Measurements from ENCODE around the gene TGOLN2. TPM values are rescaled to one million over a fixed set of nuclear protein-coding genes. Genes with fewer than 3 reads are reported as not detected.
"Not testable (repeated sequence)": the region's sequence is repeated elsewhere in the genome, so short reads cannot be mapped to it uniquely, and the experiment has no call there.

Gene TGOLN2
- total RNA-seq, 1 experiment from 2014 or later = 86.1 TPM

GRCh38 chr2:85340034-85340892 lies 12.5 kb upstream of the TGOLN2 start:
- Histone ChIP-seq H3K79me2 (ENCODE audit: low read depth) (no peaks in the 10 kb centered on the region), H3K4me3 (no peak overlapping the region), H3K9me3 (ENCODE audit: insufficient read depth, low read depth) (no peaks in the 10 kb centered on the region), H3K4me2 (no peak overlapping the region), H3K4me1 (replicated peaks; ENCODE audit: insufficient read depth) (no peaks in the 10 kb centered on the region), H3K36me3 (ENCODE audit: low read depth) (no peaks in the 10 kb centered on the region), H4K20me1 (ENCODE audit: insufficient read depth) (0 out of 2 replicates have a peak, but pooled peaks cover 4% of the 10 kb centered on the region), H3F3A (ENCODE audit: insufficient read depth, low read depth) (peaks cover 10% of the 10 kb centered on the region; the same call in 1 of the 2 replicates), H3K9me2 (ENCODE audit: insufficient read depth) (no peaks in the 10 kb centered on the region), H2AFZ (no peak overlapping the region), H3K27me3 (ENCODE audit: insufficient read depth, low read depth) (no peaks in the 10 kb centered on the region), H3K27ac (no peak overlapping the region)
- TF ChIP-seq EZH2 (IDR thresholded peaks at IDR 0.05; ENCODE audit: low read depth) (no peak), CTCF (conservative IDR thresholded peaks at IDR 0.05) (no peak)
- intact Hi-C loops (cut with micrococcal nuclease; ENCODE audit: unreplicated experiment) = no loop called here
- ChIA-PET CTCF (no interaction called here), POLR2A (ENCODE audit: unreplicated experiment) (no interaction called here)
- BruUV-seq (replicated peaks) = no TSS peak
- DNase-seq = no peak

DNA sequence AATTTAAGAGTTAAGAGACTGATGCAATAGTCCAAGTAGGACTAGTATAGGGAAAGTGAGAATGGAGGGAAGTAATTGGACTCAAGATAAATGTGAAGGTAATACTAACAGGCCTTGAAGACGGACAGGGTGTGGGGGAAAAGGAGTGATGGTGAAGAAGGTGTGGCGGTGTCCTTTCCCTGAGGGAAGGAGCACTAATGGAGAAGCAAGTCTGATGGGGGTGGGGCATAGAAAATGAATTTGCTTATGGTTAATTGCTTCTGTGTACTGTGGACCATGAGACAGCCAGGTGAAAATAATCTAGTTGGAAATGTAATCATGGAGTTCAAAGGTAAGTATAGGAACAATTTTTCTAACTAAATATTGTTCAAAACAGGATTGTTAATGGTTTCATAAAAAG lies 7.1 kb upstream of the TGOLN2 start:
- Histone ChIP-seq H3K9me3 (ENCODE audit: insufficient read depth, low read depth) (no peaks in the 10 kb centered on the region), H3K4me3 (no peak overlapping the region), H3K4me1 (replicated peaks; ENCODE audit: insufficient read depth) (no peaks in the 10 kb centered on the region), H3K4me2 (no peak overlapping the region), H3K9me2 (ENCODE audit: insufficient read depth) (no peaks in the 10 kb centered on the region), H3K36me3 (ENCODE audit: low read depth) (no peaks in the 10 kb centered on the region), H3K79me2 (ENCODE audit: low read depth) (no peaks in the 10 kb centered on the region), H4K20me1 (ENCODE audit: insufficient read depth) (no peaks in the 10 kb centered on the region), H2AFZ (no peak overlapping the region), H3F3A (ENCODE audit: insufficient read depth, low read depth) (peaks cover 5% of the 10 kb centered on the region; the same call in 1 of the 2 replicates), H3K27me3 (ENCODE audit: insufficient read depth, low read depth) (no peaks in the 10 kb centered on the region), H3K27ac (no peak overlapping the region)
- no peak for TF ChIP-seq CTCF (conservative IDR thresholded peaks at IDR 0.05)
- no peak for TF ChIP-seq EZH2 (IDR thresholded peaks at IDR 0.05; ENCODE audit: low read depth)
- ChIA-PET POLR2A (ENCODE audit: unreplicated experiment) (no interaction called here), CTCF (no interaction called here)
- no peak for DNase-seq
- no TSS peak for BruUV-seq (replicated peaks)
- intact Hi-C loops (cut with micrococcal nuclease; ENCODE audit: unreplicated experiment) = no loop called here

GRCh38 chr2:85333877-85334276 lies 6.1 kb upstream of the TGOLN2 start:
- H3K27ac ChIP-seq; H3K36me3 ChIP-seq (ENCODE audit: low read depth); H3K4me3 ChIP-seq; POLR2A ChIA-PET (ENCODE audit: unreplicated experiment); BruUV-seq (replicated peaks); H2AFZ ChIP-seq; DNase-seq; H3F3A ChIP-seq (ENCODE audit: insufficient read depth, low read depth); H3K4me2 ChIP-seq; CTCF ChIA-PET; intact Hi-C loops (cut with micrococcal nuclease; ENCODE audit: unreplicated experiment); H3K4me1 ChIP-seq (replicated peaks; ENCODE audit: insufficient read depth); H3K27me3 ChIP-seq (ENCODE audit: insufficient read depth, low read depth); H3K9me2 ChIP-seq (ENCODE audit: insufficient read depth); H3K9me3 ChIP-seq (ENCODE audit: insufficient read depth, low read depth); H3K79me2 ChIP-seq (ENCODE audit: low read depth); H4K20me1 ChIP-seq (ENCODE audit: insufficient read depth): not testable (repeated sequence)
